Measurements from ENCODE around the gene RBM4. TPM values are rescaled to one million over a fixed set of nuclear protein-coding genes. Genes with fewer than 3 reads are reported as not detected.

The RBM4 gene
- total RNA-seq, 1 donor, result 73.8 TPM

GRCh38 chr11:66651016-66651415, 12.5 kb downstream of the RBM4 start:
- no peak overlapping the region for H3K4me3 ChIP-seq (ENCODE audit: low read depth, low read length)
- no peak for DNase-seq (ENCODE audit: low read depth)
- TF ChIP-seq, protein P1, sequence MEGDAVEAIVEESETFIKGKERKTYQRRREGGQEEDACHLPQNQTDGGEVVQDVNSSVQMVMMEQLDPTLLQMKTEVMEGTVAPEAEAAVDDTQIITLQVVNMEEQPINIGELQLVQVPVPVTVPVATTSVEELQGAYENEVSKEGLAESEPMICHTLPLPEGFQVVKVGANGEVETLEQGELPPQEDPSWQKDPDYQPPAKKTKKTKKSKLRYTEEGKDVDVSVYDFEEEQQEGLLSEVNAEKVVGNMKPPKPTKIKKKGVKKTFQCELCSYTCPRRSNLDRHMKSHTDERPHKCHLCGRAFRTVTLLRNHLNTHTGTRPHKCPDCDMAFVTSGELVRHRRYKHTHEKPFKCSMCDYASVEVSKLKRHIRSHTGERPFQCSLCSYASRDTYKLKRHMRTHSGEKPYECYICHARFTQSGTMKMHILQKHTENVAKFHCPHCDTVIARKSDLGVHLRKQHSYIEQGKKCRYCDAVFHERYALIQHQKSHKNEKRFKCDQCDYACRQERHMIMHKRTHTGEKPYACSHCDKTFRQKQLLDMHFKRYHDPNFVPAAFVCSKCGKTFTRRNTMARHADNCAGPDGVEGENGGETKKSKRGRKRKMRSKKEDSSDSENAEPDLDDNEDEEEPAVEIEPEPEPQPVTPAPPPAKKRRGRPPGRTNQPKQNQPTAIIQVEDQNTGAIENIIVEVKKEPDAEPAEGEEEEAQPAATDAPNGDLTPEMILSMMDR (IDR thresholded peaks at IDR 0.05; ENCODE audit: insufficient read depth, low read length), result no peak

DNA sequence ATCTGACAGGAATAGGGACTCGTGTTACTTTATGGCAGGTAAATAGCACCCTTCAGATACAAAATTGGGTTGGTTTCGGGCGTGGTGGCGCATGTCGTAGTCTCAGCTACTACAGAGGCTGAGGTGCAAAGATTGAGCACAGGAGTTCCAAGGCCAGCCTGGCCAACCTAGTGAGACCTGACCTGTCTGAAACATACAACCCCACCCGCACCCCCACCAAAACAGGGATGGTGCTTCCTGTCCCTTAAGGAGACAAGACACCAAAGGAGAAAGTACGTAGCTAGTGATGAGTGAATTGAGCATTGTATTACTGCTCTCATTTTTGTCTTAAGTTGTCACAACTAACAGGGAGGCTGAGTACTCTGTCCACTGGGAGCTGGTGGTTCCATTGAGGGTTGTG, 14.1 kb downstream of the RBM4 start:
- no peak overlapping the region for H3K4me3 ChIP-seq (ENCODE audit: low read depth, low read length)
- TF ChIP-seq, protein P1 (IDR thresholded peaks at IDR 0.05; ENCODE audit: insufficient read depth, low read length), result no peak
- no peak for DNase-seq (ENCODE audit: low read depth)

- no peak overlapping the region for H3K4me3 ChIP-seq (ENCODE audit: low read depth, low read length)
- TF ChIP-seq, protein P1 (IDR thresholded peaks at IDR 0.05; ENCODE audit: insufficient read depth, low read length), result no peak
- DNase-seq (ENCODE audit: low read depth), result no peak
These were observed 14.6 kb downstream of the RBM4 start for GRCh38 chr11:66653123-66653522.

DNA sequence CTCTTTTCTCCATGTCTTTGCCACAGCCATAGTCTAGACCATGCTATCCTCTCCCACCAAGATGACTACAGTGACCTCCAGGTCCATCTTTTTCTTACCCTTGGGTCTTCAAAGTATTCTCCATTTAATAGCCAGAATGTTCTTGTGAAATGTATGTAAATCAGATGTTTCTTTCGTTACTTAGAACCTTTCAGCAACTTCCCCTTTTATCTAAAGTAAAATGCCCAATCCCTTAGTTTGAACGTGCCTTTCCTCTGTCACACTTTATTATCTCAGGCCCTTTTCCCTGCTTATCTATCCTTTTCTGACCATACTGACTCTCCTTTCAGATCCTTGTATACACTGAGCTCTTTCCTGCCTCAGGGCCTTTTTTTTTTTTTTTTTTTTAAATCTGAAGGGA, 21.3 kb downstream of the RBM4 start:
- TF ChIP-seq, protein P1 (IDR thresholded peaks at IDR 0.05; ENCODE audit: insufficient read depth, low read length), result no peak
- no peak overlapping the region for H3K4me3 ChIP-seq (ENCODE audit: low read depth, low read length)
- no peak for DNase-seq (ENCODE audit: low read depth)

DNA sequence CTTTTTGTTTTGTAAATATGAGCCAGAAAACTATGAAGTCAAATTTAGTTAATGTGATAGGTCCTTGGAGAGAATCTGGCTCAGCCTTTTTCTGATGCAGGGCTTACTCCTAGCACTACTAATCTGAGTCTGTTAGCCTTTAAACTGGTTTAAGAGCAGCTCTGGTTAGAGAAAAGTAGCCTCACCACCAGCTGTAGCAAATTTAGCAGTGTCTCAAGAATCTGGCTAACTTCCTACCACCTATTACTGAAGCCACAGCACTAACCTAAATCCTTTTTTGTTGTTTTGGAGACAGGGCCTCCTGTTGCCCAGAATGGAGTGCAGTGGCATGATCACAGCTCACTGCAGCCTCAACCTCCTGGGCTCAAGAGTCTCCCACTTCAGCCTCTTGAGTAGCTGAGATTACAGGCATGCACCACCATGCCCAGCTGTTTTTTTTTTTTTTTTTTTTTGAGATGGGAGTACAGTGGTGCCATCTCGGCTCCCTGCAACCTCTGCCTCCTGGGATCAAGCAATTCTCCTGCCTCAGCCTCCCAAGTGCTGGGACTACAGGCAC, 25.3 kb downstream of the RBM4 start:
- TF ChIP-seq, protein P1 (IDR thresholded peaks at IDR 0.05; ENCODE audit: insufficient read depth, low read length), result no peak
- H3K4me3 ChIP-seq (ENCODE audit: low read depth, low read length), result no peak overlapping the region
- DNase-seq (ENCODE audit: low read depth), result no peak

DNA sequence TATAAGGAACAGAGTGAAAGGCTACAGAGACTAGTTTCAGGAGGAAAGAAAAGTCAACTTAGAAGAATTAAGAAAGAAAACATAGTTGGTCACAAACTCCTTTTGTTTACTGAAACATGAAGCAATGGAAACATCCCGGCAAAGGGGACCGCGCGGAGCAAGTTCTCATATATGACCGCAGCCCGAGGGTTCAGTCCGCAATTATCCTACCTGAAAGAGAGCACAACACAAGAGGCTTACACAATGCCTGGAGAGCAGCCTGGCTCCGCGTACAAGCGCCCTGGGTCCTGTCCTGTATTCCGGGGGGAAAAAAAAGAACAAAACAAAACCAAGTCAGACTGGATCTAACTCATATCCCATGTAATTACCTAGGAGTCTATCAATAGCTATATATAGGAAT, 26.9 kb downstream of the RBM4 start:
- no peak for DNase-seq (ENCODE audit: low read depth)
- no peak overlapping the region for H3K4me3 ChIP-seq (ENCODE audit: low read depth, low read length)
- TF ChIP-seq, protein P1 (IDR thresholded peaks at IDR 0.05; ENCODE audit: insufficient read depth, low read length), result no peak

- TF ChIP-seq, protein P1 (IDR thresholded peaks at IDR 0.05; ENCODE audit: insufficient read depth, low read length), result no peak
- DNase-seq (ENCODE audit: low read depth), result no peak
- no peak overlapping the region for H3K4me3 ChIP-seq (ENCODE audit: low read depth, low read length)
These were observed 32.3 kb downstream of the RBM4 start for GRCh38 chr11:66670816-66671215.
